Measurements from ENCODE around the gene LIN52. TPM values are rescaled to one million over a fixed set of nuclear protein-coding genes. Genes with fewer than 3 reads are reported as not detected.

The LIN52 gene
- total RNA-seq, 1 experiment from 2014 or later: 11.0 TPM

- Histone ChIP-seq H3K23me2 (ENCODE audit: insufficient read length, low read depth, low read length, poor library complexity, severe bottlenecking) (no peaks in the 10 kb centered on the region), H3K9me3 (ENCODE audit: control insufficient read depth, low read depth, low read length) (no peaks in the 10 kb centered on the region), H3K56ac (ENCODE audit: insufficient read length, low read depth, low read length) (no peak overlapping the region), H2AFZ (ENCODE audit: low read length) (no peak overlapping the region), H2BK5ac (ENCODE audit: insufficient read length, low read length) (no peak overlapping the region), H2BK20ac (ENCODE audit: low read depth, low read length, poor library complexity, severe bottlenecking) (no peak overlapping the region), H3K4me2 (ENCODE audit: insufficient read depth, insufficient read length, low read length) (no peak overlapping the region), H2AK5ac (ENCODE audit: insufficient read length, low read length) (no peak overlapping the region), H3K27ac (ENCODE audit: insufficient read length, low read depth, low read length) (no peak overlapping the region), H4K5ac (ENCODE audit: insufficient read length, low read depth, low read length) (no peak overlapping the region), H3K23ac (ENCODE audit: insufficient read length, low read depth, low read length) (no peak overlapping the region), H2BK12ac (ENCODE audit: insufficient read length, low read depth, low read length) (no peak overlapping the region), H3K14ac (ENCODE audit: insufficient read depth, low read length) (no peak overlapping the region), H3K18ac (ENCODE audit: insufficient read length, low read depth, low read length) (no peak overlapping the region), H3K4me1 (ENCODE audit: insufficient read depth, low read length) (no peaks in the 10 kb centered on the region), H4K91ac (ENCODE audit: insufficient read length, low read depth, low read length) (no peak overlapping the region), H3K79me2 (ENCODE audit: insufficient read depth, low read length) (no peaks in the 10 kb centered on the region), H4K20me1 (ENCODE audit: control insufficient read depth, insufficient read depth, insufficient read length) (no peaks in the 10 kb centered on the region), H3T11ph (ENCODE audit: low read length) (no peak overlapping the region), H4K8ac (replicated peaks; ENCODE audit: insufficient read length, low read depth, low read length) (no peak overlapping the region), H3K27me3 (ENCODE audit: insufficient read depth, low read length) (no peaks in the 10 kb centered on the region), H2BK120ac (ENCODE audit: low read depth, low read length, poor library complexity, severe bottlenecking) (no peak overlapping the region), H2BK15ac (ENCODE audit: low read depth, low read length) (no peak overlapping the region), H3K4ac (ENCODE audit: low read depth, low read length) (no peak overlapping the region), H3K9ac (ENCODE audit: extremely low read depth, insufficient read length, low read length) (no peak overlapping the region), H3K79me1 (ENCODE audit: insufficient read depth, low read depth, low read length, poor library complexity, severe bottlenecking) (no peaks in the 10 kb centered on the region)
- WGBS (ENCODE audit: extremely low coverage, insufficient read length, low lambda C conversion rate): no CpG with 5 or more reads among the region's 3 CpGs
- Mint-ChIP-seq H3K36me3 (ENCODE audit: insufficient read depth in 1 of 3, low read depth in 3 of 3) (no peaks in the 10 kb centered on the region), H3K9me3 (no peaks in the 10 kb centered on the region), H3K27me3 (ENCODE audit: low read depth) (no peaks in the 10 kb centered on the region; the same call in 1 of the 2 replicates), H3K27ac (no peak overlapping the region), H3K4me3 (no peak overlapping the region), H3K4me1 (peaks cover 4 to 7% of the 10 kb centered on the region in 2 experiments; a peak in 2 of 4 replicates)
- TF ChIP-seq CTCF (conservative IDR thresholded peaks at IDR 0.05): peak; percentile 56
- peak; percentile 51 for DNase-seq
These were observed 36.5 kb upstream of the LIN52 start for GRCh38 chr14:74048281-74048680.

All from H9 (cell line).